ENCODE data around the gene BICDL1.

Gene BICDL1

DNA sequence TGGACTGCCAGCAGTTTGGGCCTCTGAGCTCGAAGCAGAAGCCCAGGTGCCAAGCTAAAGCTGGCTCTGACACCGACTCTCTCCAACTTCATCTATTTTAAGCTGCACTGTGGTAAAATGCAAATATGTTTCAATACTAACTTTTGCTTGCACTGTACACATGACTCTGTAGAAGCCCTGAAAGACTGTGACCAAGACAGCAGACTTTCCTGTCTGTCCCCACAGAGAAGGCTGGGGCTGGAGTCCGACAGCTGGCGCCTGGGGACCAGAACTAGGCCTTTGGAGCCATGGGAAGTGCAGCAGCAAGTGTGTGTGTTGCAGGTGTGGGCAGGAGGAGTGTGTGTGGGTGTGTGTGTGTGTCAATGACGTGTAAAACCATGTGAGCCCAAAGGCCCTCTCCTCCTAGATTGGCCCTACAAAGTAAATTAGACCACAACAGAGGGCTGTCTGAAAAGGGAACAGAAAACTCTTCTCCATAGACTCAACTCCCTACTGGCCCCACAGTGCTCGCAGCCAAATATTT is 143.9 kb downstream of the BICDL1 start:
- TF ChIP-seq, protein P1, sequence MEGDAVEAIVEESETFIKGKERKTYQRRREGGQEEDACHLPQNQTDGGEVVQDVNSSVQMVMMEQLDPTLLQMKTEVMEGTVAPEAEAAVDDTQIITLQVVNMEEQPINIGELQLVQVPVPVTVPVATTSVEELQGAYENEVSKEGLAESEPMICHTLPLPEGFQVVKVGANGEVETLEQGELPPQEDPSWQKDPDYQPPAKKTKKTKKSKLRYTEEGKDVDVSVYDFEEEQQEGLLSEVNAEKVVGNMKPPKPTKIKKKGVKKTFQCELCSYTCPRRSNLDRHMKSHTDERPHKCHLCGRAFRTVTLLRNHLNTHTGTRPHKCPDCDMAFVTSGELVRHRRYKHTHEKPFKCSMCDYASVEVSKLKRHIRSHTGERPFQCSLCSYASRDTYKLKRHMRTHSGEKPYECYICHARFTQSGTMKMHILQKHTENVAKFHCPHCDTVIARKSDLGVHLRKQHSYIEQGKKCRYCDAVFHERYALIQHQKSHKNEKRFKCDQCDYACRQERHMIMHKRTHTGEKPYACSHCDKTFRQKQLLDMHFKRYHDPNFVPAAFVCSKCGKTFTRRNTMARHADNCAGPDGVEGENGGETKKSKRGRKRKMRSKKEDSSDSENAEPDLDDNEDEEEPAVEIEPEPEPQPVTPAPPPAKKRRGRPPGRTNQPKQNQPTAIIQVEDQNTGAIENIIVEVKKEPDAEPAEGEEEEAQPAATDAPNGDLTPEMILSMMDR (IDR thresholded peaks at IDR 0.05), result no peak

DNA sequence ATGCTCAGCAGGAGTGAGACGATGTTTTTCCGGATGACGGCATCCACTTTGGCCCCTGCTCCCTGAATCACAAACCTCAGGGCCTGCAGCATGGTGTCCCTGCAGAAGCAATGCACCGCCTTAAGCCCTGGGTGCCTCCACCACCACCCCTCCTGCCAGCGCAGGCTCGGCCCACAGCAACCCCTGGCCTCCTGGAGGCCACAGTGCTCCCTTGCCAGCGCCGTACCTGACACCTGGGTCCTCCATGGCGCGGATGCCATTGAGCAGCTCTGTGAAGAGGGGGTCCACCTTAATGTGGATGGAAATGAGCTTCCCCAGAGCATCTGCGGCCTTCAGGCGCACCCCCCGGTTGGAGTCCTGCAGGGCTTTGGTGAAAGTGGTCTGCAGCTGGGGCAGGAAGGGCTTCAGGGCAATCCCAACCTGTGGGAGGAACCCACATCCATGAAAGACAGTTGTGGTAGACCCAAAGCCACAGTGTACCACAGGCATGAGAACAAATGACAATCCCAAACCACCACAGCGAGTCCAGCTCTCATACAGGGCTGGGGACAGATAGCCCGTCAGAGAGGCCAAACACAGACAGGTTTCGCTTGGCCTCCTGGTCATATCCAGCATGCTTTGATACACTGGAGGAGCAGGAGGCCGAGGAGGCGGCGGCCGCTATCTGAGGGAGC is 145.4 kb downstream of the BICDL1 start:
- TF ChIP-seq, protein P1 (IDR thresholded peaks at IDR 0.05), result no peak

DNA sequence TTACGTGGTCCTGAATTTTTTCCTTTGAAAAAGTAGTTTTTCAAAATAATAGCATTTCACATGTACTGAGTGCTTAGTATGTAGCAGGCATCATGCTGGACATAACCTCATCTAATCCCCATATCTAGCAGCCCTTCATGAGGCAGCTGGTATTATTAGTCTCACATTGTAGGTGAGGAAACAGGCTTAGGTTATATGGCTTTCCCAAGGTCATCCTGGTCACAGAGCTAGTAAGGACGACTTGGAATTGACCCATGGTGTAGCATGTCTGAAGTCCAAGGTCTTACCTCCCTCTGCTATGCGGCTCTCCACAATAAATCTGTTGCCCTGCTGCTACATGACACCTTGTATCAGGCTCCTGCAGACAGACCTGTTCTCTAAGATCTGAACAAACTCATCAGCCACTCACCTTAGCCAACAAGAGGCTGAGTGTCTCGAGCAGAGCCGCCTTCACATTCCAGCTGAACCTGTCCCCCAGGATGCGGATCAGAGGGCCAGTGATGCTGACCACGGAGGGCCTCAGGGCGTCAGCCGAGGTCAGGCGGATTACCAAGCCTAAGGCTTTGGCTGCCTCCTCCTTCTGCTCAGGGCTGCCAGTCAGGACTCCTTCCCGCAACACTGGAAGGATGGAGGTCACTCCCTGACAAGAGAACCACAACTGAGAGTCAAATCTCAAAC is 147.2 kb downstream of the BICDL1 start:
- TF ChIP-seq, protein P1 (IDR thresholded peaks at IDR 0.05), result no peak

DNA sequence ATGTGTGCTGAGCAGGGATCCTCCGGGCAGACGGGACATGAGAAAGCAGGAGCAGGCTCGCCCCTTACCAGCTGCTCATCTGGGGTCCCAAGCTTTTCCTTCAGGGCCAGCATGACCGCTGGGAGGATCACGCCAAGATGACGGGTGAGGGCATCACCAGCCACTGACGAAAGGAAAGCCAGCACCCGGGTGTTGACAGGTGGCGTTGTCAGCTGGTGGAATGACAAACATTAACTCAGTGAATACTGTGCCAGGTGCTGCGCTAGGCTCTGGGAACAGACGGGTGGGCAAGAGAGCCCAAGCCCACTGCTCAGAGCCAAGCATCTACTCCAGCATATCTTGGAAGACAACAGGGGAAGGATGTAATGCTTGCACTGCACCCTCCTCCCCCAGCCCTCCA is 148.8 kb downstream of the BICDL1 start:
- TF ChIP-seq, protein P1 (IDR thresholded peaks at IDR 0.05), result no peak

DNA sequence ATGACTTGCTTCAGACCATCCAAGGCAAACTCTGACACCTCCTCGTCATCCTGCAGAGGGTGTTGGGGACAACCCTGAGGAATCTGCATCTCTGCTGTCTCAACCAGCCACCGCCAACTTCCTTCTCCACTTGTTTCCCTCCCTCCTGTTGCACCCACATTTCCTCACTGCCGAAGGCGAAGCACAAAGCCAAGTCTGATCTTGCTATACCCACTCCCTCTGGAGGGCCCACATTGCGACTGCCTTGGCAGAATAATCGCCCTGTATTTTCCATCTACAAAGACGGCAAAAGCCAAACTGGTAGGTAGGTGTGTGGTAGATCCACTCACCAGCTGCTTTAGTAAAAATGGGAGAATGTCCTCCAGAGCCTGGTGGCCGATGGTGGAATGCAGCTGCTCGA is 149.3 kb downstream of the BICDL1 start:
- TF ChIP-seq, protein P1 (IDR thresholded peaks at IDR 0.05), result no peak

DNA sequence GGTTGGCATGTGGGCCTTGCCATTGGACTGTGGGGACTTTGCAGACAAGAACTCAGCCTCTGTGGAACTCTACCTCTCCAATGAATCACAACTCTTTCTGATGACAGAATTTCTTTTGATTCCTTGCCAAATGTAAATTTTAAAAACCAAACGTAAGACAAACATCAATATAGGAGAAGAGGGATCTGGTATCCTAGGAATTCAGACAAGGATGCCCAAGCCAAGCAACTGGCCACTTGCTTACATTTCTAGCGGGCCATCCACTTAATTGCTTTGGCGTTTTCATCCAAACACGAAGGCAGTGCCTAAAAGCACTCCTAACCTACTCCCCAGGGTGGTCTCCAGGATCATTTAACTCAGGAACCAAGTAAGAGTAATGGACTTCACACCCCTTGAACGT is 150.9 kb downstream of the BICDL1 start:
- TF ChIP-seq, protein P1 (IDR thresholded peaks at IDR 0.05), result no peak

DNA sequence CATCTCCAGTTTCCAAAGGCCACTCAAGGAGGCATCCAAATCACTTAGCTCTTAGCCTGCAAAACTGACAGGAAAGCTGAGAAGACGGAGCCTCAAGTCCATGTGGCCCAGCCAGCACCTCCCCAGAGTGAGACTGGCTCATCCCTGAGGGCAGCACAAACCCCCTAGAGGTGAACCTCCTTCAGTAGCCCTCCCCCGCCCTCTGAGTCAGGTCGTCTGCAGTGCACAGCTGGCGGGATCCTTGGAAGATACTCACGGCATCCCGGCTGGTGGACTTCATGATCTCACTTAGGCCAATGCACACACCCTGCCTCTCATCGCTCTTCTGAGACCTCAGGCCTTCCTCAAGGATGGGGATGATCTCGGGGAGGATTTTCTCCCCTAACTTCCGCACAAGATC is 151.6 kb downstream of the BICDL1 start:
- TF ChIP-seq, protein P1 (IDR thresholded peaks at IDR 0.05), result no peak

All from LNCAP (cell line).